Measurements from ENCODE around the gene TAMALIN.

TAMALIN gene

GRCh38 chr12:51980051-51980808 lies 26.5 kb upstream of the TAMALIN start:
- peak; percentile 93 for TF ChIP-seq CTCF (IDR thresholded peaks at IDR 0.05; ENCODE audit: low read depth, low read length)
- peak; percentile 77 to 81 for DNase-seq (ENCODE audit: low read depth in 2 of 2)
- no peak overlapping the region for H3K4me3 ChIP-seq (replicated peaks in 1 of 2; ENCODE audit: low read depth in 2 of 2, low read length in 2 of 2)

GRCh38 chr12:51980809-51981127 lies 26.0 kb upstream of the TAMALIN start:
- H3K4me3 ChIP-seq (replicated peaks in 1 of 2; ENCODE audit: low read depth in 2 of 2, low read length in 2 of 2) = no peak overlapping the region
- TF ChIP-seq CTCF (IDR thresholded peaks at IDR 0.05; ENCODE audit: low read depth, low read length) = no peak
- DNase-seq (ENCODE audit: low read depth in 2 of 2) = no peak

GRCh38 chr12:51984657-51985056 lies 22.1 kb upstream of the TAMALIN start:
- no peak overlapping the region for H3K4me3 ChIP-seq (replicated peaks in 1 of 2; ENCODE audit: low read depth in 2 of 2, low read length in 2 of 2)
- no peak for TF ChIP-seq CTCF (IDR thresholded peaks at IDR 0.05; ENCODE audit: low read depth, low read length)
- no peak for DNase-seq (ENCODE audit: low read depth in 2 of 2)

GRCh38 chr12:51985154-51985835 lies 21.5 kb upstream of the TAMALIN start:
- no peak for TF ChIP-seq CTCF (IDR thresholded peaks at IDR 0.05; ENCODE audit: low read depth, low read length)
- no peak for DNase-seq (ENCODE audit: low read depth in 2 of 2)

GRCh38 chr12:51986834-51987233 lies 19.9 kb upstream of the TAMALIN start:
- TF ChIP-seq CTCF (IDR thresholded peaks at IDR 0.05; ENCODE audit: low read depth, low read length) = no peak
- H3K4me3 ChIP-seq (replicated peaks in 1 of 2; ENCODE audit: low read depth in 2 of 2, low read length in 2 of 2) = no peak overlapping the region
- no peak for DNase-seq (ENCODE audit: low read depth in 2 of 2)

More at GRCh38 chr12:51985154-51985835, 21.5 kb upstream of the TAMALIN start:
- H3K4me3 ChIP-seq (replicated peaks in 1 of 2; ENCODE audit: low read depth in 2 of 2, low read length in 2 of 2) = no peak overlapping the region

- no peak overlapping the region for H3K4me3 ChIP-seq (replicated peaks in 1 of 2; ENCODE audit: low read depth in 2 of 2, low read length in 2 of 2)
- no peak for TF ChIP-seq CTCF (IDR thresholded peaks at IDR 0.05; ENCODE audit: low read depth, low read length)
- no peak for DNase-seq (ENCODE audit: low read depth in 2 of 2)
Measured at GRCh38 chr12:51992246-51992645, 14.5 kb upstream of the TAMALIN start.

Data from cardiac fibroblast (primary cell).